HG03175 (cell line): ENCODE measurements around the gene BCL7C.
"Not testable (repeated sequence)": the region's sequence is repeated elsewhere in the genome, so short reads cannot be mapped to it uniquely, and the experiment has no call there.

Experiments
- ATAC-seq: cut with Tn5 transposase; IDR thresholded peaks from one replicate; pipeline ENCODE4 v1.9.1; 2021; ENCODE audit warnings: mild to moderate bottlenecking, moderate library complexity; ENCODE audit not compliant: unreplicated experiment

The BCL7C gene

GRCh38 chr16:30896261-30896888 lies 2.5 kb upstream of the BCL7C start, which contains the start of gene CTF1:
Gene CTF1 (plus strand): TSS chr16:30896614. CDS start chr16:30896644, 30 bp downstream.
- ATAC-seq: no peak

GRCh38 chr16:30895627-30896260 lies 1.9 kb upstream of the BCL7C start:
- ATAC-seq: no peak

GRCh38 chr16:30894540-30895368 lies 877 bp upstream of the BCL7C start:
- no peak for ATAC-seq

- peak; percentile 6 for ATAC-seq
Observed at GRCh38 chr16:30893417-30893743, 497 bp downstream of the BCL7C start.

GRCh38 chr16:30892670-30893416 lies 1.0 kb downstream of the BCL7C start:
- no peak for ATAC-seq

- ATAC-seq: not testable (repeated sequence)
Observed at GRCh38 chr16:30891043-30891823, 2.6 kb downstream of the BCL7C start.

GRCh38 chr16:30889721-30890120 lies 4.2 kb downstream of the BCL7C start:
- ATAC-seq: no peak

- no peak for ATAC-seq
Observed at GRCh38 chr16:30888856-30889499, 4.9 kb downstream of the BCL7C start.

- ATAC-seq: no peak
Observed at GRCh38 chr16:30887927-30888326, 6.0 kb downstream of the BCL7C start.

GRCh38 chr16:30886145-30886544 lies 7.7 kb downstream of the BCL7C start:
- ATAC-seq: no peak

GRCh38 chr16:30885196-30885595 lies 8.7 kb downstream of the BCL7C start:
- ATAC-seq: no peak

GRCh38 chr16:30884760-30885159 lies 9.1 kb downstream of the BCL7C start:
- no peak for ATAC-seq

GRCh38 chr16:30882429-30883310 lies 11.2 kb downstream of the BCL7C start:
- no peak for ATAC-seq

GRCh38 chr16:30876867-30877266 lies 17.0 kb downstream of the BCL7C start:
- no peak for ATAC-seq

- ATAC-seq: peak; percentile 35
Observed at GRCh38 chr16:30875871-30876801, 17.7 kb downstream of the BCL7C start.

GRCh38 chr16:30874821-30875717 lies 18.8 kb downstream of the BCL7C start:
- peak; percentile 80 for ATAC-seq
